HG03097 (cell line): ENCODE data around the gene BACH2.

Experiments used
- ATAC-seq: cut with Tn5 transposase; IDR thresholded peaks from one replicate; pipeline ENCODE4 v1.9.1; 2021; ENCODE audit not compliant: unreplicated experiment, low FRiP score

BACH2 gene

GRCh38 chr6:89887452-89888137 is 409.0 kb downstream of the BACH2 start:
- ATAC-seq, result no peak

- ATAC-seq, result no peak
Measured at GRCh38 chr6:89886378-89887120, 410.1 kb downstream of the BACH2 start.
